Measurements from ENCODE around the gene CAPN9.

- no peak for TF ChIP-seq POLR2A (IDR thresholded peaks at IDR 0.05; ENCODE audit: low read length)
- no peak for TF ChIP-seq GATA1 (IDR thresholded peaks at IDR 0.05; ENCODE audit: low read depth, low read length)
These were observed 12.3 kb downstream of the CAPN9 start for GRCh38 chr1:230759369-230760065.
